Kasumi-1 (cell line): ENCODE measurements around the gene RSPRY1.
"Not testable (repeated sequence)": the region's sequence is repeated elsewhere in the genome, so short reads cannot be mapped to it uniquely, and the experiment has no call there.

Experiments used
- DNase-seq, 2 experiments: peaks; one replicate each; lab custom pipeline; 2025; lab: John Stamatoyannopoulos, UW

The RSPRY1 gene

GRCh38 chr16:57186872-57187854 lies 1.0 kb downstream of the RSPRY1 start:
- DNase-seq = peak; percentile 47 to 49

- DNase-seq = peak in 1 of 2 experiments; percentile 37
Observed at GRCh38 chr16:57187902-57188710, 2.0 kb downstream of the RSPRY1 start.

DNA sequence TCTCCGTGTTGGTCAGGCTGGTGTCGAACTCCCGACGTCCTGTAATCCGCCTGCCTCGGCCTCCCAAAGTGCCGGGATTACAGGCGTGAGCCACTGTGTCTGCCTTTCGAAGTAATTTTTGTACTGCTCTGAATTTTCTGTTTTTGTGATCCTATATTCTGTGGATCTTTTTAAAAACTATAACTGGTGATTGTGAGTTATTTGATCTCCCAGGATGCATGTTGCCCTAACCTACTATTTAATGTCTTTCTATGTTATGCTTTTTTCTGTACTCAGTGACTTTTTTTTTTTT lies 2.5 kb downstream of the RSPRY1 start:
- no peak for DNase-seq

DNA sequence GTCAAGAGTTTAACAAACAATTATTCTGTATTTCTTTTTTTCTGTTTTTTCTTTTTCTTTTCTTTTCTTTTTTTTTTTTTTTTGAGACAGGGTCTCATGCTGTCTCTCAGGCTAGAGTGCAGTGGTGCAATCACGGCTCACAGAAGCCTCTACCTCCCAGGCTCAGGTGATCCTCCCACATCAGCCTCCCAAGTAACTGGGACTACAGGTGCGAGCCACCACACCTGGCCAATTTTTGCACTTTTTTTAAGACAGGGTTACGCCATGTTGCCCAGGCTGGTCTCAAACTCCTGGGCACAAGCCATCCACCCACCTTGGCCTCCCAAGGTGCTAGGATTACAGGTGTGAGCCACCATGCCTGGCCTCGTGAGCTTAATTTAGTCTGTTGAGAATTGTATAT lies 3.4 kb downstream of the RSPRY1 start:
- DNase-seq = not testable (repeated sequence)

DNA sequence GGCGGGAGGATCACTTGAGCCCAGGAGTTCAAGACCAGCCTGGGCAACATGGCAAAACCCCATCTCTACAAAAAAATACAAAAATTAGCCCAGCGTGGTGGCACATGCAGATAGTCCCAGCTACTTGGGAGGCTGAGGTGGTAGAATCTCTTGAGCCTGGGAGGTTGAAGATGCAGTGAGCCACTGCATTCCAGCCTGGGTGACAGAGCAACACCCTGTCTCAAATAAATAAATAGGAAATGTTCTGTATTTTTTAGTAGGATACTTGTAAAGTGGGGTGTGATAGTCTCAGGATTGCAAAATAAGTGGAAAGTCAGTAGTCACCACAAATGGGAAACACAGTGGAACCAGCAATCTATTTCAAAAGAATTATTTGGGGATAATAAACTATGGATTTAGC lies 4.0 kb downstream of the RSPRY1 start:
- DNase-seq = no peak

DNA sequence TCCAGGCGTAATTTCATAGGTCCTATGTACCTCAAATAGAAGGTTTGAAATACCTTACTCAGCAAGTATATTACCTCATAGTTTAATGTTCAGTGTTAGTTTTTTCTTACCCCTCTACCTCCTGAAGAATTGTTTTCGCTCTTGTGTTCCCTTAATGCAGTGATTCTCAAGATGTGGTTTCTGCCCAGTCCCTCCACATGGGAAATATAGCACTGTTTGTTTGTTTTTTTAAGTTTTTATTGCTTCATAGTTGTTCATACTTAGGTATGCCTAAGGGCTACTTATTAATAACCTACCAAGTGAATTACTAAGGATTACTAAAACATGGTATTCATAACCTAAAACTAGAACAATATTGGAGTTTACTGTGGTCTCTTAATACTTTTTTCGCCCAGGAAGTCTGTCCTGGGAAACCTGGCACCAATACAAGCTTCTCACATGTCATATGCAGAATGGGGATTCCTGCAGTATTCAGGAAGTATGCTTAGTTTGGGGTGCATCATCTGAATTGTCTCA lies 5.0 kb downstream of the RSPRY1 start:
- no peak for DNase-seq

DNA sequence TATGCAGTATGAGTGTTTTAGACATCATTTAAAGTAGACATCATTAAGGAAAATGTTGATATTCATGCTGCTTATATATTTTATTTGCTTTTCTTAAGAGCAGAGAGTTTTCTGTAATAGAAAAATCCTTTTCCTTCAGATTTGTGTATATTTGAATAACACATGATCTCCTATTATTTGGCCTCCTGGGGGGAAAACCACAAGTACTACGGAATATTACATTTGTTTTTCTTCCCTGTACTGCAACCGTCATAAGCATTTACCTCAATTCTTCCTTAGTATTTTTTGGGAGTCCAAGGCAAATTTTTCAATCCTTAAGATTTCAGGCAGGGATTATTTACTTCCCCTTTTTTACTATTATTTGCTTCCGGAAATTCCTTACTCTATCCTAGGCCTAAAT lies 6.0 kb downstream of the RSPRY1 start:
- DNase-seq = no peak

GRCh38 chr16:57192720-57193486 lies 6.8 kb downstream of the RSPRY1 start:
- no peak for DNase-seq

DNA sequence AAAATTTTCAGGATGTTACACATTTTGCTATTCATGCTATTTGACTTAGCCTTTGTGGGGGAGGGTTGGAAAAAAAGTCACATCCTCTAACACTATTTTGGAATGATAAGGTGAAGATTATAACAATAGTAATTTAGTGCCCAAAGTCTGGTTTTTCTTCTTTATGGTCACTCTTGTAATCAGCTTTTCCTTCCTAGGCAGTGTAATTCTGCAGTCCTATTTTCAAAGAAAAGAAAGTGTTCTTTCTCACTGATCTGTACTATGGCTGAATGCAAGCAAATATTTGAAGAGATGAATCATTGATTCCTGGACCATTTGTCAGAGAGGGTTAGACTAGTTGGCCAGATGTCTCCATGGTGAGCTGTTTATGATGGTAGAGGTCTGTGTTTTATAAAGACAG lies 8.4 kb downstream of the RSPRY1 start:
- no peak for DNase-seq

GRCh38 chr16:57196286-57196685 lies 10.2 kb downstream of the RSPRY1 start:
- no peak for DNase-seq

- no peak for DNase-seq
Observed at GRCh38 chr16:57196753-57197152, 10.6 kb downstream of the RSPRY1 start.

GRCh38 chr16:57200321-57200720 lies 14.2 kb downstream of the RSPRY1 start:
- not testable (repeated sequence) for DNase-seq

- not testable (repeated sequence) for DNase-seq
Observed at GRCh38 chr16:57200926-57201325, 14.8 kb downstream of the RSPRY1 start.

- DNase-seq = no peak
Observed at GRCh38 chr16:57202095-57202886, 16.2 kb downstream of the RSPRY1 start.

- no peak for DNase-seq
Observed at GRCh38 chr16:57203451-57203850, 17.3 kb downstream of the RSPRY1 start.

DNA sequence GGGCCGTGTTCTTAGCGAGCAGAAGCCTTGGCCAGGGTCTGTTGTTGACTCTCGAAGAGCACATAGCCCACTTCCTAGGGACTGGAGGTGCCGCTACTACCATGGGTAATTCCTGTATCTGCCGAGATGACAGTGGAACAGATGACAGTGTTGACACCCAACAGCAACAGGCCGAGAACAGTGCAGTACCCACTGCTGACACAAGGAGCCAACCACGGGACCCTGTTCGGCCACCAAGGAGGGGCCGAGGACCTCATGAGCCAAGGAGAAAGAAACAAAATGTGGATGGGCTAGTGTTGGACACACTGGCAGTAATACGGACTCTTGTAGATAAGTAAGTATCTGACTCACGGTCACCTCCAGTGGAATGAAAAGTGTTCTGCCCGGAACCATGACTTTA lies 18.5 kb downstream of the RSPRY1 start:
- no peak for DNase-seq

DNA sequence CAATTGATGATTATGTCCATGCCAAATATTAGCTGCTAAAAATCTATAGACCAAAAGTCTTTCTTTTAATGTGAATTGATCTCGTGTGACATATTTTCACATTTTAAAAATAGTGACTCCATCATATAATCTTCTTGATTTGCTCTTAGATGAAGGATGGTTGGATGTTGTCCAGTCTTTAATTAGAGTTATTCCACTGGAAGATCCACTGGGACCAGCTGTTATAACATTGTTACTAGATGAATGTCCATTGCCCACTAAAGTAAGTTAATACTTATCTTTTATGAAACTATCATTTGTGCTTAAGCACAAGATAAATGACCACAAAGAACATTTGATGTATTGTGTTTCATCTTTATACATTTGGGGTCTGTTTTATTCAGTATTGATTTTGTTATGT lies 22.8 kb downstream of the RSPRY1 start:
- DNase-seq = no peak

GRCh38 chr16:57209780-57210179 lies 23.7 kb downstream of the RSPRY1 start:
- DNase-seq = no peak

GRCh38 chr16:57213462-57213861 lies 27.3 kb downstream of the RSPRY1 start:
- no peak for DNase-seq

DNA sequence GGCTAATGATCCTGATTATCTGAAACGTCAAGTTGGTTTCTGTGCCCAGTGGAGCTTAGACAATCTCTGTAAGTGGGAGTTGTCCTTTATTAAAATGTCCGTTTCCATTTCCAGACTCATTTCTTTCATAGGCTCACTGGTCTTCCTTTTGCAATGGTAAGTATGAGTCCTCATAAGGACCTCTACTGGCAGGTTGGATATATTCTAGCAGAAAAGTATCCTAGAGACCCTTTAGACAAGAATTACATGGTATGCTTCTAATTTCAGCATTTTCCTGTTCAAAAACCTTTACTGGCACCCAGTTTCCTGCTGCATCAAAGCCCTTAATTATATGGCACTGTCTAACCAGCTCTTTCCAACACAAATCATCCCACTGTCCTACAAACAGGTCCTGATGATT lies 30.8 kb downstream of the RSPRY1 start:
- DNase-seq = no peak

- DNase-seq = no peak
Observed at GRCh38 chr16:57223057-57223456, 36.9 kb downstream of the RSPRY1 start.
